DND-41 (cell line): ENCODE measurements around the gene PLCB4.

Source experiments
- ATAC-seq: fragments of 200-7000 bp; cut with Tn5 transposase; 3 replicates; pipeline ENCODE4 v1.9.1; 2021; ENCODE audit warnings: low read depth; ENCODE audit not compliant: insufficient read depth
- DNase-seq: peaks from one replicate; pipeline ENCODE4 v3.0.0-alpha.2; 2020
- H2AFZ ChIP-seq: 2 replicates; pipeline ENCODE4 v1.6.0; 2012; ENCODE audit warnings: low read depth, low read length
- H3K27ac ChIP-seq: 2 replicates; pipeline ENCODE4 v1.5.1; 2012; ENCODE audit warnings: low read length, inconsistent platforms
- H3K27me3 ChIP-seq: fragments of 200-600 bp; sonication (generic); 2 replicates; pipeline ENCODE4 v1.6.0; 2012; ENCODE audit warnings: low read length, mild to moderate bottlenecking, inconsistent platforms; ENCODE audit not compliant: insufficient read depth, poor library complexity
- H3K36me3 ChIP-seq: 2 replicates; pipeline ENCODE4 v1.5.1; 2012; ENCODE audit warnings: low read length, inconsistent platforms; ENCODE audit not compliant: insufficient read depth
- H3K4me1 ChIP-seq: 2 replicates; pipeline ENCODE4 v1.5.1; 2012; ENCODE audit warnings: mild to moderate bottlenecking, low read length; ENCODE audit not compliant: insufficient read depth
- H3K4me2 ChIP-seq: 2 replicates; pipeline ENCODE4 v1.6.0; 2012; ENCODE audit warnings: mild to moderate bottlenecking, moderate library complexity, low read length, inconsistent platforms; ENCODE audit not compliant: insufficient read depth
- H3K4me3 ChIP-seq, 2 experiments: fragments of 200-600 bp in 1 of 2; shearing (Covaris generic) in 1 of 2; 2 replicates each; pipeline ENCODE4 v1.5.1; 2012 to 2016; ENCODE audit warnings: inconsistent platforms in 2 of 2, low read length in 2 of 2, mild to moderate bottlenecking in 2 of 2, low read depth in 1 of 2, moderate library complexity in 1 of 2
- H3K79me2 ChIP-seq: 2 replicates; pipeline ENCODE4 v1.6.0; 2012; ENCODE audit warnings: low read length, inconsistent platforms; ENCODE audit not compliant: insufficient read depth
- H3K9ac ChIP-seq: 2 replicates; pipeline ENCODE4 v1.6.0; 2012; ENCODE audit warnings: low read depth, mild to moderate bottlenecking, inconsistent platforms, low read length, moderate library complexity
- H3K9me3 ChIP-seq: 2 replicates; pipeline ENCODE4 v1.5.1; 2012; ENCODE audit warnings: low read length, moderate library complexity, mild to moderate bottlenecking, inconsistent platforms; ENCODE audit not compliant: insufficient read depth, severe bottlenecking
- H4K20me1 ChIP-seq: 2 replicates; pipeline ENCODE4 v1.6.0; 2012; ENCODE audit warnings: low read length; ENCODE audit not compliant: insufficient read depth
- CTCF ChIP-seq: IDR thresholded peaks from 2 replicates; pipeline ENCODE4 v1.5.1; 2012; ENCODE audit warnings: borderline replicate concordance, low read length, moderate library complexity, mild to moderate bottlenecking; ENCODE audit not compliant: poor library complexity, severe bottlenecking; ENCODE audit errors: extremely low read depth
- EZH2 ChIP-seq: IDR thresholded peaks from 3 replicates; pipeline ENCODE4 v1.6.1; 2012; ENCODE audit warnings: borderline replicate concordance, low read depth, mild to moderate bottlenecking, moderate library complexity, low read length, inconsistent platforms; ENCODE audit not compliant: severe bottlenecking

Gene PLCB4

GRCh38 chr20:9485614-9486340, 416.9 kb downstream of the PLCB4 start:
- no peaks in the 10 kb centered on the region for H3K27me3 ChIP-seq
- H3K9me3 ChIP-seq = no peaks in the 10 kb centered on the region
- TF ChIP-seq CTCF (no peak), EZH2 (no peak)
- H2AFZ ChIP-seq = no peak overlapping the region
- ATAC-seq (no peak), DNase-seq (no peak)
- H3K79me2 ChIP-seq = no peaks in the 10 kb centered on the region
- H3K4me1 ChIP-seq = no peaks in the 10 kb centered on the region
- no peaks in the 10 kb centered on the region for H4K20me1 ChIP-seq
- H3K4me3 ChIP-seq = no peak overlapping the region
- no peak overlapping the region for H3K4me2 ChIP-seq
- H3K27ac ChIP-seq = no peak overlapping the region
- no peak overlapping the region for H3K9ac ChIP-seq
- H3K36me3 ChIP-seq = no peaks in the 10 kb centered on the region

- TF ChIP-seq CTCF = no peak
- TF ChIP-seq EZH2 = no peak
- ATAC-seq (no peak), DNase-seq (no peak)
- Histone ChIP-seq H3K36me3 (no peaks in the 10 kb centered on the region), H3K79me2 (no peaks in the 10 kb centered on the region), H3K4me3 (no peak overlapping the region), H2AFZ (no peak overlapping the region), H4K20me1 (no peaks in the 10 kb centered on the region), H3K9me3 (no peaks in the 10 kb centered on the region), H3K4me1 (no peaks in the 10 kb centered on the region), H3K27me3 (no peaks in the 10 kb centered on the region), H3K9ac (no peak overlapping the region), H3K4me2 (no peak overlapping the region), H3K27ac (no peak overlapping the region)
Observed at GRCh38 chr20:9487231-9487630, 418.3 kb downstream of the PLCB4 start.

- H3K4me1 ChIP-seq = no peaks in the 10 kb centered on the region
- no peak overlapping the region for H3K4me2 ChIP-seq
- no peaks in the 10 kb centered on the region for H4K20me1 ChIP-seq
- H3K79me2 ChIP-seq = no peaks in the 10 kb centered on the region
- no peak overlapping the region for H3K4me3 ChIP-seq
- no peak overlapping the region for H3K27ac ChIP-seq
- no peak for TF ChIP-seq EZH2
- TF ChIP-seq CTCF = no peak
- no peaks in the 10 kb centered on the region for H3K9me3 ChIP-seq
- H2AFZ ChIP-seq = no peak overlapping the region
- H3K27me3 ChIP-seq = no peaks in the 10 kb centered on the region
- no peaks in the 10 kb centered on the region for H3K36me3 ChIP-seq
- no peak for ATAC-seq
- H3K9ac ChIP-seq = no peak overlapping the region
- DNase-seq = no peak
Observed at GRCh38 chr20:9488063-9488462, 419.2 kb downstream of the PLCB4 start.
